HG03378 (cell line): ENCODE data around the gene SARDH.
"Not testable (repeated sequence)": the region's sequence is repeated elsewhere in the genome, so short reads cannot be mapped to it uniquely, and the experiment has no call there.

Experiments
- ATAC-seq: cut with Tn5 transposase; IDR thresholded peaks from one replicate; pipeline ENCODE4 v1.9.1; 2021; ENCODE audit warnings: mild to moderate bottlenecking, moderate library complexity; ENCODE audit not compliant: unreplicated experiment

Gene SARDH

DNA sequence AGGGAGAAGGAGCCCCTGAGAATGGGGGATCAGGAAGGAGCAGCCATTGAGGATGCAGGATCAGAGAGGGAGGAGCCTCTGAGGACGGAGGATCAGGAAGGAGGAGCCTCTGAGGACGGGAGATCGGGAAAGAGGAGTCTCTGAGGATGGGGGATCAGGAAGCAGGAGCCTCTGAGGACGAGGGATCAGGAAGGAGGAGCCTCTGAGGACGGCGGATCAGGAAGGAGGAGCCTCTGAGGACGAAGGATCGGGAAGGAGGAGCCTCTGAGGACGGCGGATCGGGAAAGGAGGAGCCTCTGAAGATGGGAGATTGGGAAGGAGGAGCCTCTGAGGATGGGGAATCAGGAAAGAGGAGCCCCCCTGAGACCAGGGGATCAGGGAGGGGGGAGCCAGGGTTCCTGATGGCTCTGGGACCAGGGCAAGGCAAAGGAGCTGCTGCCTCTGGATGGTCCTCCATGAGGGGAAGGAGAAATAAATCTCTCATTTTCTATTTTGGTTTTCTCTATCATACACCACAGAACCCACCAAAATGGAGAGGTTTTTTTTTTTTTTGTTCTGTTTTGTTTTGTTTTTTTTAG lies 22.6 kb upstream of the SARDH start:
- ATAC-seq: no peak

DNA sequence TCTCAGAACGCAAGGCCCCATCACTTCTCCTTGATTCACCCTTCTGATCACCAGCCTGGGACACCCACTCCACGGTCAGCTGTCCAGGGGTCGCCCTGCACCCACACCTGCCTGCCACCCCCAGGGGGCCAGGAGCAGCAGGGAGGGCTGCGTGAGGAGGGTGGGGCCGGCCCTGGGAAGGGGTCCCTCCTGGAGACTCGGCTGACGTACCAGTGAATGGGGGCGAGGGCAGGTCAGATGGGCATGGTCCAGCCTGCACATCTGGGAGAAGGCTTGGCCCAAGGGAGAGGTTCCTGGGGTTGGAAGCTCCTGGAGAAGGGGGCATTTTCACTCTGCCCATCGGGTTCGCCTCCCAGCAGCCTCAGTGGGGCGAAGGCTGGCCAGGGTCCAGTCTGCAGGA lies 21.8 kb upstream of the SARDH start:
- ATAC-seq: no peak

DNA sequence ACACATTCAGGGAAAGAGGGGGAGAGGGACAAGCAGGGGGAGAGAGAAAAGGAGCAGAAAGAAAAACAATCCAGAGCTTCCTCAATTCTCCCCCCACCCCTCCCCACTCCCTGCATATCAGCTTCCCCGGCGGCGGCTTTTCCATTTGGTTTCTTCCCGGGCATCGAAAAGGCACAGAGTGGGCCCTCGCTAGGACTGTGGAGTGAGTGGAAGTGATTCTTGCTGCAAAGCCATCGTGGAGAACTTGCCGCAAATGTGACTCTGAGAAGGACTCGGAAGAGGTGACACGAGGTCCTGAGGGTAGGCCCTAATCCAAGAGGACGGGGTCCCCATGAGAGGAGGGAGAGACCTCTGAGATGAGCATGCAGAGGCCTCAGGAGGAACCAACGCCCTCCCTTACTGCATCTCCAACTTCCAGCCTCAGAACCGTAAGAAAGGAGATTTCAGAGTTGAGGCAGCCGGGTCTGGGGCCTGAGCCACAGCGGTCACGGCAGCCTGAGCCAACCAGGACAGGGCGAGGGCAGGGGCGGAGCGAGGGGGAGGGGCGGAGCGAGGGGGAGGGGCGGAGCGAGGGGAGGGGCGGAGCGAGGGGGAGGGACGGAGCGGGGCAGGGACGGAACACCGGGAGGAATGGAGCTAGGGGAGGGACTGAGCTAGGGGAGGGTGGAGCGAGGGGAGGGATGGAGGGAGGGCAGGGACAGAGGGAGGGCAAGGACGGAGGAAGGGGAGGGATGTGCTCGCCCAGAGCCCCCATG lies 21.2 kb upstream of the SARDH start:
- ATAC-seq: no peak

DNA sequence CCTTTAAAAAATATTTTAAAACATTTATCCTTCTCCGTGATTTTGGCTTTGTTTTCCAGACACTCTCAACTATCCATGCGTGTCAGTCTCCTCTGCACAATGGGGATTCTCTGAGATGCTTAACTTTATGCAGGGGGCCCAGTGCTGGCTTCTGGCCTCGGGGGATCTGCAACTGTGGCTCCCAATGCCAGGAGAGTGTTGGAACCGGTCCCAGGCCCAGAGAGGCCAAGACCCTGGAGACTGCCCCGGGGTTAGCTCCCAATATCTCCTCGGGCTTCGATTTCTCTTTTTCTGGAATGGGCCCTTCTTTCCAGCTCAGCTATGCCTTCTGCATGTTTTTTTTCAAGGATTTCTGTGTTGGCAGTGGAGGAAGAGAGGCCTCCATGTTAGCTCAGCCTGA lies 20.1 kb upstream of the SARDH start:
- ATAC-seq: no peak

DNA sequence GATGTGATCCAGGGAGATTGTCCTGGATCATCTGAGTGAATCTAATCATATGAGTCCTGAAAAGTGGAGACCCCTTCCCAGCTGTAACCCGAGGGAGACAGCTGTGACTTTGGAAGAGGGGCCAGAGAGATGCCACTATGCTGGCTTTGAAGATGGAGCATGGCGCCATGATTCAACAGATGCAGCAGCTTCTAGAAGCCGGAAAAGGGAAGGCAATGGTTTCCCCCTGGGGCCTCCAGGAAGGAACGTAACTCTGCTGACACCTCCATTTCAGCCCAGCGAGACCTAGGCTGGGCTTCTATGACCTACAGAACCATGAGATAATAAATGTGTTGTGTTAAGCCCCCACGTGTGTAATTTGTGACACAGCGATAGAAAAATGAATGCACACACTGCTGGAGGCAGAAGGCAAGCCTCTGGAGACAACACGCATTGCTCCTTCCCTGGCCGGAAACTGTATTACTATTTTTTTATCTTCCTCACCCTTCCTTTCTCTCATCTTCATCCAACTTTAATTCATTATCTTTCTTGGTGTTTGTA lies 16.6 kb upstream of the SARDH start:
- ATAC-seq: no peak

DNA sequence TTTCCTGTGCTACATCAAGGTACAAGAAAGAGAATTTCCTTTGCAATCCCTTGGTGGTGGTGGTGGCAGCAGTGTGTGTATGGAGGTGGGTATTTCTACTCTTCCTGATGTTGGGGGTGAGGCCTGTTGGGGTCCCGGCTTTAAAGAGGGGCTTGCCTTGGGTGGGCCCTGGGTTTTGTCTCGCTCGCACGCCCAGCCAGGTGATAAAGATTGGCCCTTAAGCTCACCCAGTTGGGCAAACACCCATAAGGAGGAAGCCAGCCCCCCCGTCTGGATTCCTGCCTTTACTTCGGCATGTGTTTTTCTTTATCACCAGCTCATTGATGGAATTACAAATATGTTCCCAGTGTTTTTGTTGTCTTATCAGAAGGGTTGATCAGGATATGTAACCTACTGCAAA lies 16.0 kb upstream of the SARDH start:
- ATAC-seq: no peak

DNA sequence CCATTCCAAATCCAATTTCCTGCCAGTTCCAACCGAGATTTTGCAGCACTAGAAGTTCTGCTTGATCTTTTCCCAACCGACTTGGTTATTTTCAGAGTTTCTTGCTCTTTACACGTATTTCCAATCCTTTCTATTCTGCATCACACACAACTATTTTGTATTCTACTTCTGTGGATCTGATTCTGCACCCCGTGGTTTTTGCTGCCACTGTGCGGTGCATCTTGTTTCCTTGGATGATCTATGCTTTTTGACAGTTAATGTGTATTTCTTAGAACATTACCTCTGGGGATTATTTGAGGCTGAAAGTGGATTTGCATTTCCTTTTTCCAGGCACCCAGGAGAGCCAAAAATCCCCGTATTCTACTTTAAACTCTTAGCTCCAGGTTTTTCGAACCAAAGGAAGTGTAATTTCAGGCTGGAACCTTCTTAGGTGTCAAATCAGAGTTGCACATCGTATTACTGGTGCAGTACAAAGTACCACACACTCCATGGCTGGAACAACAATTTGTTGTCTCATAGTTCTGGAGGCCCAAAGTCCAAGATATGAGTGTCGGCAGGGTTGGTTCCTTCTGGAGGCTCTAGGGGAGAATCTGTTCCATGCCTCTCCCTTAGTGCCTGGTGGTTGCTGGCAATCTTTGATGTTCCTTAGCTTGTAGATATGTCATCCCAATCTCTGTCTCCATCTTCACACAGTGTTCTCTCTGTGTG lies 14.7 kb upstream of the SARDH start:
- no peak for ATAC-seq

DNA sequence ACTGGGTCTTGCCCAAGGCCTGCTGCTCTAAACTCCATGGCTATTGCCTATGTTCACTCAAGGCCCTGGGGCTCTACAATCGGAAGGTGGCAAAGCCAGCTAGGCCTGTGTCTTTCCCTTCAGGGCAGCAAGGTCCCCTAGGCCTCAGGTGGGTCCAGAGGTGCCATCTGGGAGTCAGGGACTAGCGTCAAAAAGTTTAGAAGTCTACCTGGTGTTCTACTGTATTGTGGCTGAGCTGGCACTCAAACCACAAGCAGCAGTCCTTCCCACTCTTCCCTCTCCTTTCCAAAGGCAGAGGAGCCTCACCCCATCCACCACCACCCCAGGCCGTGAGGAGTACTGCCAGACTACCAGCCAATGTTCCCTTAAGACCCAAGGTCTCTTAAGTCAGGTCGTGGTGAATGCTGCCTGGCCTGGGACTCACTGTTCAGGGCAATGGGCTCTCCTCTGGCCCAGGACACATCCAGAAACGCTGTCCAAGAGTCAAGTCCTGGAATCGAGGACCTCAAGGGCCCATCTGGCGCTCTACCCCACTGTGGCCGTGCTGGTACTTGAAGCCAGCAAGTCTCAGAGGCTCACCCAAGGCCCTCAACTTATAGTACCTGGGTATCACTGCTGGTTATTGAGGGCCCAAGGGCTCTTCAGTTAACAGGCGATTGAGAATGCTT lies 13.0 kb upstream of the SARDH start:
- no peak for ATAC-seq

DNA sequence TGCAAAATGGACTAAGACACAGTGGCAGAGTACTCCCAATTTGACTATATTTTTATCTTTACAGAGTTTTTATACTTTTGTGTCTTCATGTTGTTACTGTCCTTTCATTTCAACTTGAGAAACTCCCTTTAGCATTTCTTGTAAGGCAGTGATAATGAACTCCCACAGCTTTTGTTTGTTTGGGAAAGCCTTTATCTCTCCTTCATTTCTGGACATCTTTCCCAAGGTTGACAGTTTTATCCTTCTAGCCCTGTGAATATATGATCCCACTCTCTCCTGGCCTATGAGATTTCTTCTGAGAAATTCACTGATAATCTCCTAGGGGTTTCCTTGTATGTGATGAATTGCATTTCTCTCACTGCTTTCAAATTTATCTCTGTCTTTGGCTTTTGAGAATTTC lies 9.2 kb upstream of the SARDH start:
- ATAC-seq: no peak

DNA sequence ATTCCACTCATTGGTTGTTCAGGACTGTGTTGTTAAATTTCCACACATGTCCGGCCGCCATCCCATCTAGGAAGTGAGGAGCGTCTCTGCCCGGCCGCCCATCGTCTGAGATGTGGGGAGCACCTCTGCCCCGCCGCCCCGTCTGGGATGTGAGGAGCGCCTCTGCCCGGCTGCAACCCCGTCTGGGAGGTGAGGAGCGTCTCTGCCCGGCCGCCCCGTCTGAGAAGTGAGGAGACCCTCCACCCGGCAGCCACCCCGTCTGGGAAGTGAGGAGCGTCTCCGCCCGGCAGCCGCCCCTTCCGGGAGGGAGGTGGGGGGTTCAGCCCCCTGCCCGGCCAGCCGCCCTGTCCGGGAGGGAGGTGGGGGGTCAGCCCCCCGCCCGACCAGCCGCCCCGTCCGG lies 6.4 kb upstream of the SARDH start:
- ATAC-seq: not testable (repeated sequence)

DNA sequence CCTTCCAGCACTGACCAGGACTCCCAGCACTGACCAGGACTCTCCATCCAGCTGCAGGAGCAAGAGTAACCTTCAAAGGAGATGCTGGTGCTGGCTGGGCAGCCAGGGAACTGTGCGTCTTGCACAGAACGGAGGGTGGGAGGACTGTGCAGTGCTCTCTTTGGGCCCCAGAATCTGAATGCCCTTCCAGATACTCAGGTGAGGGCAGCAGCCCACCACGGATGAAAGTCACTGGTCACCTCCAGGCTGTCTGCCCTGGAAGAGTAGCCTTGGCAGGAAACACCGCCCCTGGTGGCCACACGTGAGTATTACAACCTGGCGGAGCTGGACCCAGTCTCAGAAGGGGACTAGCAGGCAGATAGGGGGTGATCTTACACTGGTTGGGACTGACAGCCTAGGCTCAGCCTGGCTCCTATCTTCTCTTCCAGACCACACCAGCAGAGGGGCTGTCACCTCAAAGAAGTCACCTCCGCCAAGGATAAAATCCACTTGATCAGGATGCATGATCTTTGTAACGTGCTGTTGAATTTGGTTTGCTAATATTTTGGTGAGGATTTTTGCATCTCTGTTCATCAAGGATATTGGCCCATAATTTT lies 4.8 kb upstream of the SARDH start:
- ATAC-seq: no peak

DNA sequence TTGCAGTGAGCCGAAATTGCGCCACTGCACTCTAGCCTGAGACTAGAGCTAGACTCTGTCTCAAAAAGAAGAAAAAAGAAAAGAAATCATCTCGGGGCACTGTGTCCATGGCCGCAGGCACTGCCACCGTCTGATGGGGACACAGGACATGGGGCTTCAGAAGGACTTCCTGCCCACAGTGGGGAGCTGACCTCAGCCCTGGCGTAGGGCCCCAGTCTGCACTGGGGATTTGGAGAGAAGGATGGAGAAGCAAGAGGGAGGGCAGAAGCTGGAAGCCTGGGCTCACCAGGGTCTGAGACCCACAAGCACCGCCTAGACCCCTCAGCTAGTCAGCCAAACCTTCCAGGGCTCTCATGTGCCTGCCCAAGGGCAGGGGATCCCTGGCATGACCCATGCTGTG lies 4.1 kb upstream of the SARDH start:
- ATAC-seq: no peak

DNA sequence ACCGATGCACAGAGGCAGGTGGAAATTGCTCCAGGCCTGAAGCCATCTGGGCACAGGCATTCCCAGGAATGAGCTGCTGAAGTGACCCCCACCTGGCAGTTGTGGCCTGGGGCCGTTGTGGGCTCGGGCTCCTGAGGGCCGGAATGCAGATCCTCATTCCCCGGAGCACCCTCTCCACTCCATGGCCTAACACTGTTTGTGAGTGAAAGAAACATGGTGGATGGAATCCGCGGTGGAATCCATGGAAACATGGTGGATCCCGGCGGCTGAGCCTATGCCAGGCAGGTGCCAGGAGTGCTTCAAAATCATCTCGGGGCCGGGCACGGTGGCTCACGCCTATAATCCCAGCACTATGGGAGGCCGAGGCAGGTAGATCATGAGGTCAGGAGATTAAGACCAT lies 3.6 kb upstream of the SARDH start:
- ATAC-seq: no peak

DNA sequence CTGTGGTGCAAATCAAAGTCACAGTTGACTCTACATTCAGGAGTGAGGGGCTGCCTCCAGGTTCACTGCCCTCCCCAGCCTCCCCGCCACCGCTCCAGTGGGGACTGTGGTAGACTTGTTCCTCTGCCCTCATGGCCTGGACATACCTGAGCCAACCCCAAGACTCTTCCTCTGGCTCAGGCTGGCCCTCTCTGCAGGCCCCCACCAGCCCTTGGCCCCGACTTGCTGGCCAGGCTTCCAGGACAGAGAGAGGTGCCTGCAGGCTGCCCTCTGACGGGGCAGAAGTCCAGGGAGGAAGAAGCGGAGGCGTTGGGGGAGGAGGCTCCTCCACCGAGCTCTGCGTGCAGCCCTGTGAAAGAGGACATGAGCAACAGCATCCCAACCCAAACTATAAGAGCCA lies 2.8 kb upstream of the SARDH start:
- no peak for ATAC-seq

DNA sequence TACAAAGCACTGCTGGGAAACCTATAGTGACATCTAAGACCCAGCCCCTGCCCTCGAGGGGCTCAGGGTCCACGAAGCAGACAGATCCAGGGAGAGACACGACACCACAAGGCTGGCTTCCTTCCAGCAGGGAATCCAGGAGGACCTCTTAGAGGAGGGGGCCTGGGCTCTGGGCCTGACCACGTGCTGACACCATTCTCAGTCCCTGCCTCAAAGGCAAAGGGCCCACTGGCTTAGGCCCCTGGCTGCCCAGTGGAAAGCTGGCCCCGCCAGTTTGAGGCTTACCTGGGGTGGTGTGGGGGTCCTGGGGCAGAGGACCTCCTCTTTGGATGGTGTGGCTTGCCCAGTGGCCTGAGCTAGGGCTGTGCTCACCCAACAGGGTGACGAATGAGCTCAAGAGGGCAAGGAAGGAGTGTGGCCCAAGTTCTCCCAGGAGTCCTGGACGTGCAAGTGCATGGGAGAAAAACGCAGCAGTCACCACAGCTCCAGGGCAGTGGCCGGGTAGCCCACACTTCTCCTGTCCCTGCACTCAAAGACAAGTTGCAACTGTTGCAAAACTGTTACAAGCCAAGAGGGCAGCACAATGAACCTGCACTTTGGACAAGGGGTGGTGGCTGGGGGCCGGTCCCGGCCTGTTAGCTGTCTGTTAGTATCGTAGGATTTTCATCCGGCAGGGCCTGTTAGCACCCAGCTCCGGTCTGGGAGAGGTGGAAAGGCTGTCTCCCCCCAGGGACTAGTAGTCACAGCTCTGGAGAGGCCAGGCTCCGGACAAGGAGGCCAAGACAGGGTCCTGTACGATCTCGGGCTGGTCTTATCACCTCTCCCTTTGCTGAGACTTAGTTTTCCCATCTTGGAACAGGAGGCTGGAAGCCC lies 1.5 kb upstream of the SARDH start:
- ATAC-seq: no peak

DNA sequence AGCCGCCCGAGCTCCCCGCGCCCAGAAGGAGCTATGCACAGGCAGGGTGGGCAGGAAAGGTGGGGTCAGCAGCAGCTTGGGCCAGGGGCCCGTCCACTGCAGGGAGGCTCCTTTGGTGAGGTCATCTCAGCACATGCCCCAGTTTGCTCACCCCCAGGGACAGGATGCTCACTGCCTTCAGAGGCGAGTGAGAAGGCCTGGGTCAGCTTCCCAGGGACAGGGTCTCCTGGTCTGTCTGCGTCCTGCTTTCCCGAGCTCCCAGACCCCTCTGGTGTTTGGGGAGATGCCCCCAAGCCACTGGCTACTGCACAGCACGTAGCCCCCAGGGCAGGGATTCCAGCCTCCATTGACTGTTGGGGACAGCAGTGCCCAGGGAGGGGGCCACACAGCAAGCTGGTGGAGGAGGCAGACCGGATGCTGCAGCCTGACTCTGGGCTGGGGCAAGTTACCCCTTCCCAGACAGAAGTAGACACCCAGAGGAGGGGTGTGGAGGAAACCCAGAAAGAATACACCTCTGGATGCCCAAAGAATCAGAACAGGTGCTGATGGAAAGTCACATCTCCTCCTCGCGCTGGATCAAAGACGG lies 581 bp upstream of the SARDH start:
- no peak for ATAC-seq

DNA sequence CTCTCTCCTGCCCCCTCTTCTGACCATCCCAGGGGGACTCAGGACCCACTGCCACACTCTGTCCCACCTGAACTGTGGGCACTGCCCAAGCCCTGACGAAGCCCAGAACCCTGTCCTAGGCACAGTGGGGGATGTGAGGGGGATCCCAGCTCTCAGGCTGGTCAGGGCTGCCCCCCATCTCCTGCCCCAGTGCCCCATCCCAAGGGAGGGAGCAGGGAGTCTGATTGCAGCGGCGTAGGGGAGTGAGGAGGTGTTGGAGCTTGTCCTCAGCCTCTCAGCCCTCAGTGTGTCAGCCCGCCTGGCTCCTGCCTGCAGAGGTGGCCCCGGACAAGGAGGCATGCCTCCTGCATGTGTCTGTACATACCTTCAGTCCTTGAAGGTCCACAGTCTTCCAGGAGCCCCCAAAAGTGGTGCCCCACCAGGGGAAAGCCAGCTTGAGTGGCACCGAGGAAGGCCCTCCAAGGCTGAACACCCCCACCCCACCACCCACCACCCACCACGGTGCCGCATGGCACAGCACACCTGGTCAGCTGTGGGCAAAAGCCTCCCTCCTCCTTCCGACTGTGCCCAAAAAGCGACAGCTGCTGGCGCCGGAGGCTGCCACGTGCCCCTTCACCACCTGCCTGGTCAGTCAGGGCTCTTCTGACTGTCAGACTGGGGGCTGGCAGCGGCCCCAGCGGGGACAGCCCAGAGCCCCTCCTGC lies 930 bp downstream of the SARDH start:
- no peak for ATAC-seq

DNA sequence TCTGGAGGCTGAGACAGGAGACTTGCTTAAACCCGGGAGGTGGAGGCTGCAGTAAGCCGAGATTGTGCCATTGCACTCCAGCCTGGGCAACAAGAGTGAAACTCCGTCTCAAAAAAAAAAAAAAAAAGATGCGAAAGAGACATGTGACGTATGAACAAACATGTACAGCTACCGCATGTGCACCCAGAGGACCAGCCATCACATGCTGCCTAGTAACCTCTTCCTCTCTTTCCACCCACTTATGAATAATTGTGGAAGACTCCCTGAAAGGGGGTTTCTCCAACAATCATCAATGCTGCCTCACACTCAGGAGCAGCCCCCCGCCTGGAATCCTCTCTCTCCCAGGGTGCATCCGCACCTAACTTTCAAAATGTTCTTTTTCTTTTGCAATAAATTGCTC lies 2.2 kb downstream of the SARDH start:
- no peak for ATAC-seq

DNA sequence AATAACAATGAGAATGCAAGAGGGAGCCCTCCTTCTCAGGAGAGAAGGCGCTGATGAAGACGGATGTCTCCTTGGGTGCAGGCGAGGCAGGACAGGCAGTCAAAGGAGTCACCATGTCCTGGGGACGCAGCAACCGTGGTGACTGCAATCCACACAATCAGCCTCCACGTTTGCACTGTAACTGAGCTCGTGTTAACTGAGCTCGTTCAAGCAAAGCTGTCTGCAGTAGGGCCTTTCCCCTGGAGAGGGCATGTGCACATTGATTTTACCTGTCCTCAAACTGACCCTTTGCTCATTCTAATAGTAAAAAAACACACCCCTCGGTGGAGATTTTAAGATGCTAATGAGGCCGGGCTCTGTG lies 2.8 kb downstream of the SARDH start:
- ATAC-seq: no peak
